ENCODE results near the gene SEMA6B. TPM values are rescaled to one million over a fixed set of nuclear protein-coding genes. Genes with fewer than 3 reads are reported as not detected.

Gene SEMA6B
- total RNA-seq, 1 donor: 6.0 TPM

- Histone ChIP-seq H3K4me1 (ENCODE audit: insufficient read depth, low read length) (no peaks in the 10 kb centered on the region), H3K9me3 (ENCODE audit: low read depth, low read length) (no peaks in the 10 kb centered on the region), H3K4me3 (ENCODE audit: low read length) (no peak overlapping the region), H3K27me3 (ENCODE audit: insufficient read depth, low read length) (no peaks in the 10 kb centered on the region)
These were observed 39.8 kb downstream of the SEMA6B start for GRCh38 chr19:4519521-4520277.

- Histone ChIP-seq H3K27me3 (ENCODE audit: insufficient read depth, low read length) (no peaks in the 10 kb centered on the region), H3K4me3 (ENCODE audit: low read length) (no peak overlapping the region), H3K4me1 (ENCODE audit: insufficient read depth, low read length) (no peaks in the 10 kb centered on the region), H3K9me3 (ENCODE audit: low read depth, low read length) (no peaks in the 10 kb centered on the region)
These were observed 40.4 kb downstream of the SEMA6B start for GRCh38 chr19:4519172-4519496.

GRCh38 chr19:4518345-4519171, 40.9 kb downstream of the SEMA6B start, which contains the start of gene PLIN4:
TSS of gene PLIN4 (minus strand) at chr19:4518486. CDS start at chr19:4518272, 214 bp downstream.
- Histone ChIP-seq H3K4me1 (ENCODE audit: insufficient read depth, low read length) (no peaks in the 10 kb centered on the region), H3K27me3 (ENCODE audit: insufficient read depth, low read length) (no peaks in the 10 kb centered on the region), H3K9me3 (ENCODE audit: low read depth, low read length) (no peaks in the 10 kb centered on the region)

GRCh38 chr19:4517451-4518057, 41.9 kb downstream of the SEMA6B start:
- H3K27me3 ChIP-seq (ENCODE audit: insufficient read depth, low read length): no peaks in the 10 kb centered on the region
- no peaks in the 10 kb centered on the region for H3K9me3 ChIP-seq (ENCODE audit: low read depth, low read length)
- no peak overlapping the region for H3K4me3 ChIP-seq (ENCODE audit: low read length)
- H3K4me1 ChIP-seq (ENCODE audit: insufficient read depth, low read length): no peaks in the 10 kb centered on the region

More at GRCh38 chr19:4518345-4519171, 40.9 kb downstream of the SEMA6B start, which contains the start of gene PLIN4:
- no peak within 1 kb of the TSS for H3K4me3 ChIP-seq (ENCODE audit: low read length)

GRCh38 chr19:4516939-4517300, 42.6 kb downstream of the SEMA6B start:
- H3K27me3 ChIP-seq (ENCODE audit: insufficient read depth, low read length): no peaks in the 10 kb centered on the region
- H3K9me3 ChIP-seq (ENCODE audit: low read depth, low read length): no peaks in the 10 kb centered on the region
- no peaks in the 10 kb centered on the region for H3K4me1 ChIP-seq (ENCODE audit: insufficient read depth, low read length)
- H3K4me3 ChIP-seq (ENCODE audit: low read length): no peak overlapping the region

- Histone ChIP-seq H3K27me3 (ENCODE audit: insufficient read depth, low read length) (no peaks in the 10 kb centered on the region), H3K4me3 (ENCODE audit: low read length) (no peak overlapping the region), H3K9me3 (ENCODE audit: low read depth, low read length) (no peaks in the 10 kb centered on the region), H3K4me1 (ENCODE audit: insufficient read depth, low read length) (no peaks in the 10 kb centered on the region)
These were observed 43.1 kb downstream of the SEMA6B start for GRCh38 chr19:4516199-4516938.

GRCh38 chr19:4515732-4516131, 43.8 kb downstream of the SEMA6B start:
- no peaks in the 10 kb centered on the region for H3K4me1 ChIP-seq (ENCODE audit: insufficient read depth, low read length)
- no peaks in the 10 kb centered on the region for H3K27me3 ChIP-seq (ENCODE audit: insufficient read depth, low read length)
- H3K9me3 ChIP-seq (ENCODE audit: low read depth, low read length): no peaks in the 10 kb centered on the region
- no peak overlapping the region for H3K4me3 ChIP-seq (ENCODE audit: low read length)

- Histone ChIP-seq H3K4me3 (ENCODE audit: low read length) (no peak overlapping the region), H3K27me3 (ENCODE audit: insufficient read depth, low read length) (no peaks in the 10 kb centered on the region), H3K4me1 (ENCODE audit: insufficient read depth, low read length) (no peaks in the 10 kb centered on the region), H3K9me3 (ENCODE audit: low read depth, low read length) (no peaks in the 10 kb centered on the region)
These were observed 46.2 kb downstream of the SEMA6B start for GRCh38 chr19:4513248-4513647.

- Histone ChIP-seq H3K9me3 (ENCODE audit: low read depth, low read length) (no peaks in the 10 kb centered on the region), H3K27me3 (ENCODE audit: insufficient read depth, low read length) (no peaks in the 10 kb centered on the region), H3K4me3 (ENCODE audit: low read length) (no peak overlapping the region), H3K4me1 (ENCODE audit: insufficient read depth, low read length) (no peaks in the 10 kb centered on the region)
These were observed 47.4 kb downstream of the SEMA6B start for GRCh38 chr19:4512070-4512469.

- no peaks in the 10 kb centered on the region for H3K4me1 ChIP-seq (ENCODE audit: insufficient read depth, low read length)
- H3K4me3 ChIP-seq (ENCODE audit: low read length): no peak overlapping the region
- no peaks in the 10 kb centered on the region for H3K27me3 ChIP-seq (ENCODE audit: insufficient read depth, low read length)
- H3K9me3 ChIP-seq (ENCODE audit: low read depth, low read length): no peaks in the 10 kb centered on the region
These were observed 48.0 kb downstream of the SEMA6B start for GRCh38 chr19:4511300-4512054.

GRCh38 chr19:4510435-4511255, 48.8 kb downstream of the SEMA6B start:
- Histone ChIP-seq H3K9me3 (ENCODE audit: low read depth, low read length) (no peaks in the 10 kb centered on the region), H3K4me1 (ENCODE audit: insufficient read depth, low read length) (no peaks in the 10 kb centered on the region), H3K4me3 (ENCODE audit: low read length) (no peak overlapping the region), H3K27me3 (ENCODE audit: insufficient read depth, low read length) (no peaks in the 10 kb centered on the region)

GRCh38 chr19:4508698-4509097, 50.8 kb downstream of the SEMA6B start:
- H3K4me1 ChIP-seq (ENCODE audit: insufficient read depth, low read length): no peaks in the 10 kb centered on the region
- no peaks in the 10 kb centered on the region for H3K27me3 ChIP-seq (ENCODE audit: insufficient read depth, low read length)
- H3K9me3 ChIP-seq (ENCODE audit: low read depth, low read length): no peaks in the 10 kb centered on the region

GRCh38 chr19:4507804-4508203, 51.7 kb downstream of the SEMA6B start:
- no peaks in the 10 kb centered on the region for H3K27me3 ChIP-seq (ENCODE audit: insufficient read depth, low read length)
- H3K4me1 ChIP-seq (ENCODE audit: insufficient read depth, low read length): no peaks in the 10 kb centered on the region
- H3K4me3 ChIP-seq (ENCODE audit: low read length): no peak overlapping the region
- H3K9me3 ChIP-seq (ENCODE audit: low read depth, low read length): no peaks in the 10 kb centered on the region

More at GRCh38 chr19:4508698-4509097, 50.8 kb downstream of the SEMA6B start:
- no peak overlapping the region for H3K4me3 ChIP-seq (ENCODE audit: low read length)

- no peaks in the 10 kb centered on the region for H3K4me1 ChIP-seq (ENCODE audit: insufficient read depth, low read length)
- no peak overlapping the region for H3K4me3 ChIP-seq (ENCODE audit: low read length)
- no peaks in the 10 kb centered on the region for H3K9me3 ChIP-seq (ENCODE audit: low read depth, low read length)
- H3K27me3 ChIP-seq (ENCODE audit: insufficient read depth, low read length): no peaks in the 10 kb centered on the region
These were observed 52.4 kb downstream of the SEMA6B start for GRCh38 chr19:4507150-4507452.
